ENCODE results near the gene EXOC7. TPM values are rescaled to one million over a fixed set of nuclear protein-coding genes. Genes with fewer than 3 reads are reported as not detected.
A peak's percentile ranks its signal among the peaks of the same experiment; 100 is the strongest.

Gene EXOC7
- total RNA-seq, 1 experiment from 2014 or later = 160 TPM

DNA sequence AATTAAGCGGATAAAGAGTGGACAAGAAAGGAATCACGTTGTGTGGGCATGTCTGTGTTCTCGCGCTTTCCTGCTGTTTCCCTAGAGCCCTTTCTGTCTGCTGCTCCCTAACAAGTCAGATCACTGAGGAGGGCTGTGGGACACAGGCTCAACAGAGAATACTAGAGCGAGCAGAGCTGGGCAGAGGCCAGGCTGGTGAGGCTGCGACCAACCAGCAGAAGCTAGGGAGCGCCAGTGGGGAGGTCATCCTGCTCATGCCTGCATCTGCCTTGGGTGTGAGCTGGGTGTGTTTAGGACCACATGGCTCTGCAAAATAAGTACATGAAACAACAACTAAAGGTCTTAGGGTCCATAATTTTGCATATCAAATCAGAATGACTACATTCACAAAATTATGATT is 49.0 kb upstream of the EXOC7 start:
- Histone ChIP-seq H3K4me1 (ENCODE audit: insufficient read depth, low read length) (peaks cover 2% of the 10 kb centered on the region; the same call in 1 of the 2 replicates), H3K9ac (ENCODE audit: extremely low read depth, insufficient read length, low read length) (no peak overlapping the region), H3K23ac (ENCODE audit: insufficient read length, low read depth, low read length) (no peak overlapping the region), H2BK12ac (ENCODE audit: insufficient read length, low read depth, low read length) (no peak overlapping the region), H3K79me2 (ENCODE audit: insufficient read depth, low read length) (no peaks in the 10 kb centered on the region), H4K91ac (ENCODE audit: insufficient read length, low read depth, low read length) (no peak overlapping the region), H3K18ac (ENCODE audit: insufficient read length, low read depth, low read length) (no peak overlapping the region), H3K4ac (ENCODE audit: low read depth, low read length) (no peak overlapping the region), H3K23me2 (ENCODE audit: insufficient read length, low read depth, low read length, poor library complexity, severe bottlenecking) (no peaks in the 10 kb centered on the region), H3K4me2 (ENCODE audit: insufficient read depth, insufficient read length, low read length) (no peak overlapping the region), H3K14ac (ENCODE audit: insufficient read depth, low read length) (no peak overlapping the region), H2BK5ac (ENCODE audit: insufficient read length, low read length) (no peak overlapping the region), H2AK5ac (ENCODE audit: insufficient read length, low read length) (no peak overlapping the region), H3K27ac (ENCODE audit: insufficient read length, low read depth, low read length) (no peak overlapping the region), H2BK15ac (ENCODE audit: low read depth, low read length) (no peak overlapping the region), H3K79me1 (ENCODE audit: insufficient read depth, low read depth, low read length, poor library complexity, severe bottlenecking) (no peaks in the 10 kb centered on the region), H2AFZ (ENCODE audit: low read length) (no peak overlapping the region), H3K56ac (ENCODE audit: insufficient read length, low read depth, low read length) (no peak overlapping the region), H2BK120ac (ENCODE audit: low read depth, low read length, poor library complexity, severe bottlenecking) (no peak overlapping the region), H2BK20ac (ENCODE audit: low read depth, low read length, poor library complexity, severe bottlenecking) (no peak overlapping the region), H4K20me1 (ENCODE audit: control insufficient read depth, insufficient read depth, insufficient read length) (no peaks in the 10 kb centered on the region), H3K9me3 (ENCODE audit: control insufficient read depth, low read depth, low read length) (no peaks in the 10 kb centered on the region), H4K8ac (replicated peaks; ENCODE audit: insufficient read length, low read depth, low read length) (no peak overlapping the region), H3T11ph (ENCODE audit: low read length) (no peak overlapping the region), H4K5ac (ENCODE audit: insufficient read length, low read depth, low read length) (no peak overlapping the region), H3K27me3 (ENCODE audit: insufficient read depth, low read length) (no peaks in the 10 kb centered on the region)
- 0 out of 7 replicates have a peak overlapping the region, but pooled peaks of 1 of the 3 experiments have one; percentile 36 for H3K27ac Mint-ChIP-seq
- H3K36me3 Mint-ChIP-seq (ENCODE audit: insufficient read depth in 1 of 3, low read depth in 3 of 3) = no peaks in the 10 kb centered on the region; a peak in 2 of 7 replicates
- no CpG with 5 or more reads among the region's 7 CpGs for WGBS (ENCODE audit: extremely low coverage, insufficient read length, low lambda C conversion rate)
- peak; percentile 70 for DNase-seq
- no peaks in the 10 kb centered on the region; the same call in 1 of the 2 replicates for H3K27me3 Mint-ChIP-seq (ENCODE audit: low read depth)
- no peaks in the 10 kb centered on the region for H3K9me3 Mint-ChIP-seq
- H3K4me3 Mint-ChIP-seq = no peak overlapping the region
- peaks cover 29 to 35% of the 10 kb centered on the region in 2 experiments for H3K4me1 Mint-ChIP-seq
- TF ChIP-seq, protein P1, sequence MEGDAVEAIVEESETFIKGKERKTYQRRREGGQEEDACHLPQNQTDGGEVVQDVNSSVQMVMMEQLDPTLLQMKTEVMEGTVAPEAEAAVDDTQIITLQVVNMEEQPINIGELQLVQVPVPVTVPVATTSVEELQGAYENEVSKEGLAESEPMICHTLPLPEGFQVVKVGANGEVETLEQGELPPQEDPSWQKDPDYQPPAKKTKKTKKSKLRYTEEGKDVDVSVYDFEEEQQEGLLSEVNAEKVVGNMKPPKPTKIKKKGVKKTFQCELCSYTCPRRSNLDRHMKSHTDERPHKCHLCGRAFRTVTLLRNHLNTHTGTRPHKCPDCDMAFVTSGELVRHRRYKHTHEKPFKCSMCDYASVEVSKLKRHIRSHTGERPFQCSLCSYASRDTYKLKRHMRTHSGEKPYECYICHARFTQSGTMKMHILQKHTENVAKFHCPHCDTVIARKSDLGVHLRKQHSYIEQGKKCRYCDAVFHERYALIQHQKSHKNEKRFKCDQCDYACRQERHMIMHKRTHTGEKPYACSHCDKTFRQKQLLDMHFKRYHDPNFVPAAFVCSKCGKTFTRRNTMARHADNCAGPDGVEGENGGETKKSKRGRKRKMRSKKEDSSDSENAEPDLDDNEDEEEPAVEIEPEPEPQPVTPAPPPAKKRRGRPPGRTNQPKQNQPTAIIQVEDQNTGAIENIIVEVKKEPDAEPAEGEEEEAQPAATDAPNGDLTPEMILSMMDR (conservative IDR thresholded peaks at IDR 0.05) = no peak; the same call in 2 of the 3 replicates
